GM18858 (cell line): Measurements from ENCODE around the gene SYDE1.

Source experiments
- ATAC-seq: cut with Tn5 transposase; IDR thresholded peaks from one replicate; pipeline ENCODE4 v1.9.1; 2021; ENCODE audit not compliant: unreplicated experiment

SYDE1 gene

GRCh38 chr19:15108845-15109767, 1.9 kb downstream of the SYDE1 start:
- ATAC-seq: no peak

GRCh38 chr19:15109768-15110417, 2.7 kb downstream of the SYDE1 start:
- ATAC-seq: no peak

GRCh38 chr19:15110418-15110815, 3.2 kb downstream of the SYDE1 start:
- no peak for ATAC-seq

- ATAC-seq: no peak
These were observed 4.6 kb downstream of the SYDE1 start for GRCh38 chr19:15111758-15112157.

GRCh38 chr19:15112385-15112784, 5.2 kb downstream of the SYDE1 start:
- ATAC-seq: no peak

- ATAC-seq: no peak
These were observed 6.3 kb downstream of the SYDE1 start for GRCh38 chr19:15113245-15114152.

GRCh38 chr19:15114153-15114540, 6.9 kb downstream of the SYDE1 start:
- ATAC-seq: no peak

- no peak for ATAC-seq
These were observed 7.9 kb downstream of the SYDE1 start for GRCh38 chr19:15115080-15115479.

- no peak for ATAC-seq
These were observed 8.8 kb downstream of the SYDE1 start for GRCh38 chr19:15115762-15116615.

GRCh38 chr19:15116856-15117255, 9.7 kb downstream of the SYDE1 start:
- no peak for ATAC-seq

- ATAC-seq: no peak
These were observed 11.0 kb downstream of the SYDE1 start for GRCh38 chr19:15118248-15118647.

- ATAC-seq: no peak
These were observed 11.7 kb downstream of the SYDE1 start for GRCh38 chr19:15118789-15119494.

- no peak for ATAC-seq
These were observed 13.2 kb downstream of the SYDE1 start for GRCh38 chr19:15120135-15121026.

- ATAC-seq: no peak
These were observed 15.3 kb downstream of the SYDE1 start for GRCh38 chr19:15122331-15123030.

GRCh38 chr19:15123031-15123890, 16.1 kb downstream of the SYDE1 start:
- no peak for ATAC-seq

- no peak for ATAC-seq
These were observed 16.7 kb downstream of the SYDE1 start for GRCh38 chr19:15123900-15124299.

- no peak for ATAC-seq
These were observed 17.5 kb downstream of the SYDE1 start for GRCh38 chr19:15124572-15125231.
